Kidney (tissue), 14 donors: Measurements from ENCODE around the gene TCF25. TPM values are rescaled to one million over a fixed set of nuclear protein-coding genes. Genes with fewer than 3 reads are reported as not detected.
A peak's percentile ranks its signal among the peaks of the same experiment; 100 is the strongest.

ENCODE experiments used
- DNase-seq, 5 donors: peaks; one replicate each; pipeline ENCODE4 v3.0.0-alpha.2; 2013 to 2020
- FAIRE-seq: peaks from 2 replicates; lab custom pipeline; 2012; peaks lifted over from hg19 to GRCh38; lab: Jason Lieb, UNC
- H3K27ac ChIP-seq, 2 donors: one replicate each; pipeline ENCODE4 v1.7.0; 2013; ENCODE audit warnings: low read depth in 2 of 2, low read length in 2 of 2, inconsistent platforms in 1 of 2
- H3K27me3 ChIP-seq: one replicate; pipeline ENCODE4 v1.7.1; 2013; ENCODE audit warnings: low read length, inconsistent platforms; ENCODE audit not compliant: control insufficient read depth, insufficient read depth
- H3K36me3 ChIP-seq, 3 donors: one replicate each; pipeline versions ENCODE4 v1.7.0 to v1.7.1; 2013; ENCODE audit warnings: low read length in 3 of 3, control low read depth in 1 of 3, inconsistent platforms in 1 of 3; ENCODE audit not compliant: insufficient read depth in 3 of 3, control insufficient read depth in 2 of 3
- H3K4me1 ChIP-seq, 3 donors: one replicate each; pipeline versions ENCODE4 v1.7.0 to v1.7.1; 2013; ENCODE audit warnings: low read length in 3 of 3, inconsistent platforms in 1 of 3, low read depth in 1 of 3; ENCODE audit not compliant: control insufficient read depth in 2 of 3, insufficient read depth in 2 of 3
- H3K4me3 ChIP-seq, 3 donors: one replicate each; pipeline versions ENCODE4 v1.7.0 to v1.8.1; 2013; ENCODE audit warnings: low read length in 3 of 3, control low read depth in 1 of 3, inconsistent platforms in 1 of 3
- H3K9ac ChIP-seq, 3 donors: one replicate each; pipeline versions ENCODE4 v1.7.0 to v1.7.1; 2013; ENCODE audit warnings: low read length in 3 of 3, control low read depth in 1 of 3, inconsistent platforms in 1 of 3
- H3K9me3 ChIP-seq, 3 donors: one replicate each; pipeline versions ENCODE4 v1.7.0 to v1.7.1; 2013; ENCODE audit warnings: low read length in 3 of 3, control low read depth in 1 of 3, inconsistent platforms in 1 of 3; ENCODE audit not compliant: control insufficient read depth in 2 of 3, insufficient read depth in 1 of 3
- intact Hi-C: fragments of 100-400 bp; cut with DNase I; formaldehyde crosslinking; loops from one replicate; pipeline ENCODE4 v1.11.1; 2022
- polyA plus RNA-seq: library from polyadenylated mRNA; stranded (reverse); fragments of 350-450 nt; fragmentation: Illumina TruSeq; extraction: RNeasy Lipid Tissue Mini Kit (QIAGEN cat#74804); gene quantifications from one replicate; pipeline ENCODE4 v1.2.3, GENCODE V29; 2014; ENCODE audit warnings: low read depth, low replicate concordance; ENCODE audit not compliant: insufficient read depth
- total RNA-seq: library from RNA; stranded (reverse); fragmentation: NEBNext Ultra II Directional; extraction: Animal tissue kit (Norgen Biotek cat#: 25700); gene quantifications from one replicate; pipeline ENCODE4 v1.2.1, GENCODE V29; 2021
- TF ChIP-seq, protein P1 (sequence below): IDR thresholded peaks from 3 replicates; pipeline ENCODE4 v1.5.1; 2012; ENCODE audit warnings: mild to moderate bottlenecking, moderate library complexity, borderline replicate concordance; ENCODE audit not compliant: insufficient read depth; ENCODE audit errors: extremely low read depth
- donor health status: control.
- donor health status: control.
- donor health status: control.
- donor health status: control.
- donor health status: control.
- donor health status: DM: yes; HTN: yes; CAD: no.
- donor health status: Normal renal cell carcinoma (clear cell type).

TCF25 gene
- total and polyA plus RNA-seq, 2 donors from 2014 or later: 157 to 209 TPM

- peak; percentile 48 to 91 (median 69) for DNase-seq
- intact Hi-C loops: no loop called here
- H3K27ac ChIP-seq: no peak overlapping the region
- no peaks in the 10 kb centered on the region for H3K4me1 ChIP-seq
- no peak for FAIRE-seq
- no peak overlapping the region for H3K4me3 ChIP-seq
- TF ChIP-seq, protein P1, sequence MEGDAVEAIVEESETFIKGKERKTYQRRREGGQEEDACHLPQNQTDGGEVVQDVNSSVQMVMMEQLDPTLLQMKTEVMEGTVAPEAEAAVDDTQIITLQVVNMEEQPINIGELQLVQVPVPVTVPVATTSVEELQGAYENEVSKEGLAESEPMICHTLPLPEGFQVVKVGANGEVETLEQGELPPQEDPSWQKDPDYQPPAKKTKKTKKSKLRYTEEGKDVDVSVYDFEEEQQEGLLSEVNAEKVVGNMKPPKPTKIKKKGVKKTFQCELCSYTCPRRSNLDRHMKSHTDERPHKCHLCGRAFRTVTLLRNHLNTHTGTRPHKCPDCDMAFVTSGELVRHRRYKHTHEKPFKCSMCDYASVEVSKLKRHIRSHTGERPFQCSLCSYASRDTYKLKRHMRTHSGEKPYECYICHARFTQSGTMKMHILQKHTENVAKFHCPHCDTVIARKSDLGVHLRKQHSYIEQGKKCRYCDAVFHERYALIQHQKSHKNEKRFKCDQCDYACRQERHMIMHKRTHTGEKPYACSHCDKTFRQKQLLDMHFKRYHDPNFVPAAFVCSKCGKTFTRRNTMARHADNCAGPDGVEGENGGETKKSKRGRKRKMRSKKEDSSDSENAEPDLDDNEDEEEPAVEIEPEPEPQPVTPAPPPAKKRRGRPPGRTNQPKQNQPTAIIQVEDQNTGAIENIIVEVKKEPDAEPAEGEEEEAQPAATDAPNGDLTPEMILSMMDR: peak; percentile 75
- no peak overlapping the region for H3K9ac ChIP-seq
- H3K36me3 ChIP-seq: peaks cover 8 to 27% (median 10%) of the 10 kb centered on the region in 3 donors
- H3K27me3 ChIP-seq: no peaks in the 10 kb centered on the region
- no peaks in the 10 kb centered on the region for H3K9me3 ChIP-seq
Measured at GRCh38 chr16:89909777-89910716, 36.7 kb downstream of the TCF25 start.

GRCh38 chr16:89910717-89911354, 37.4 kb downstream of the TCF25 start:
- no peaks in the 10 kb centered on the region for H3K27me3 ChIP-seq
- FAIRE-seq (no peak), DNase-seq (no peak)
- H3K27ac ChIP-seq: no peak overlapping the region
- TF ChIP-seq, protein P1: no peak
- no peaks in the 10 kb centered on the region for H3K4me1 ChIP-seq
- no peaks in the 10 kb centered on the region for H3K9me3 ChIP-seq
- no peak overlapping the region for H3K4me3 ChIP-seq
- H3K9ac ChIP-seq: no peak overlapping the region
- peaks cover 8 to 23% (median 10%) of the 10 kb centered on the region in 3 donors for H3K36me3 ChIP-seq
- intact Hi-C loops: no loop called here

DNA sequence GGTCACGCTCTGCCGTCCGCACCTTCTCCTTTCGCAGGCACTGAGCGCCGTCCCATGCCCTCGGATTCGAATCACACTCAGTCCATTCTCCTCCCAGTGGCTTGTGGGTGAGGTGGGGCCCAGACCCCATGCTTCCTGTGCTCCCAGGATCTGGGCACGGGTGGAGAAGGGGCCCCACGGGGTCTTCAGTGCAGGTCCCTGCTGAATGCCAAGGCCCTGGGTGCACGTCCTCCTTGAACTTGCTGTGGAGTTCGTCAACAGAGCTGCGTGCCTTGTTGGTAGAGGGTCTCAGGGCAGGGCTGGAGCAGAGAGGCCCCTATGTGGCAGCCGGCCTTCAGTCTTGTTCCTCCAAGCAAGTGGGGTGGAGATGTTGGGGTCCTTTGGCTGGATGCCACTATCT, 38.0 kb downstream of the TCF25 start:
- intact Hi-C loops: no loop called here

More for the DNA sequence above, 38.0 kb downstream of the TCF25 start:
- no peak overlapping the region for H3K27ac ChIP-seq
- no peak overlapping the region for H3K4me3 ChIP-seq
- TF ChIP-seq, protein P1: no peak
- no peak for DNase-seq
- no peaks in the 10 kb centered on the region for H3K27me3 ChIP-seq
- no peaks in the 10 kb centered on the region for H3K4me1 ChIP-seq
- no peak overlapping the region for H3K9ac ChIP-seq
- H3K9me3 ChIP-seq: no peaks in the 10 kb centered on the region
- H3K36me3 ChIP-seq: peaks cover 6 to 21% (median 10%) of the 10 kb centered on the region in 3 donors
- FAIRE-seq: no peak
